Uterus (tissue), 2 donors: ENCODE data around the gene RBM15.

ENCODE experiments used
- POLR2A ChIP-seq, 2 donors: fragments of 450-650 bp; IDR thresholded peaks; one replicate each; pipeline ENCODE4 v1.6.1; 2016; ENCODE audit warnings: antibody characterized with exemption in 2 of 2, mild to moderate bottlenecking in 1 of 2, moderate library complexity in 1 of 2
- TF ChIP-seq, protein P1 (sequence below), 4 experiments: fragments of 200-600 bp in 2 of 4; fragments of 450-650 bp in 2 of 4; sonication (generic) in 2 of 4; IDR thresholded peaks; one replicate each; pipeline ENCODE4 v1.5.1; 2016 to 2019; ENCODE audit warnings: antibody characterized with exemption in 4 of 4, mild to moderate bottlenecking in 2 of 4, moderate library complexity in 1 of 4

DNA sequence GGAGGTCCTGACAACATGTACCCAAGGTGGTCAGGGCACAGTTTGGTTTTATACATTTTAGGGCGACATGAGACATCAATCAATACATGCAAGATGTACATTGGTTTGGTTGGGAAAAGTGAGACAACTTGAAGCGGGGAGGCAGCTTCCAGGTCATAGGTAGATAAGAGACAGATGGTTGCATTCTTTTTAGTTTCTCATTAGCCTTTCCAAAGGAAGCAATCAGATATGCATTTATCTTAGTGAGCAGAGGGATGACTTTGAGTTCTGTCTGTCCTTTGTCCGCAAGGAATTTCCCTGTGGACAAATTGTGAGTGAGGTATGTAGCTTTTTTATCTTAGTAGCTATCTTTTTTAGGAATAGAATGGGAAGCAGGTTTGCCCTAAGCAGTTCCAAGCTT, 10.5 kb upstream of the RBM15 start:
- TF ChIP-seq, protein P1, sequence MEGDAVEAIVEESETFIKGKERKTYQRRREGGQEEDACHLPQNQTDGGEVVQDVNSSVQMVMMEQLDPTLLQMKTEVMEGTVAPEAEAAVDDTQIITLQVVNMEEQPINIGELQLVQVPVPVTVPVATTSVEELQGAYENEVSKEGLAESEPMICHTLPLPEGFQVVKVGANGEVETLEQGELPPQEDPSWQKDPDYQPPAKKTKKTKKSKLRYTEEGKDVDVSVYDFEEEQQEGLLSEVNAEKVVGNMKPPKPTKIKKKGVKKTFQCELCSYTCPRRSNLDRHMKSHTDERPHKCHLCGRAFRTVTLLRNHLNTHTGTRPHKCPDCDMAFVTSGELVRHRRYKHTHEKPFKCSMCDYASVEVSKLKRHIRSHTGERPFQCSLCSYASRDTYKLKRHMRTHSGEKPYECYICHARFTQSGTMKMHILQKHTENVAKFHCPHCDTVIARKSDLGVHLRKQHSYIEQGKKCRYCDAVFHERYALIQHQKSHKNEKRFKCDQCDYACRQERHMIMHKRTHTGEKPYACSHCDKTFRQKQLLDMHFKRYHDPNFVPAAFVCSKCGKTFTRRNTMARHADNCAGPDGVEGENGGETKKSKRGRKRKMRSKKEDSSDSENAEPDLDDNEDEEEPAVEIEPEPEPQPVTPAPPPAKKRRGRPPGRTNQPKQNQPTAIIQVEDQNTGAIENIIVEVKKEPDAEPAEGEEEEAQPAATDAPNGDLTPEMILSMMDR (IDR thresholded peaks at IDR 0.05), result no peak
- TF ChIP-seq POLR2A (IDR thresholded peaks at IDR 0.05), result no peak
